Neural progenitor cell (in vitro differentiated cells): ENCODE measurements around the gene EGFR. TPM values are rescaled to one million over a fixed set of nuclear protein-coding genes. Genes with fewer than 3 reads are reported as not detected.

Experiments
- DNase-seq: peaks from one replicate; pipeline ENCODE4 v3.0.0-alpha.2; 2016; ENCODE audit warnings: low spot score
- H2AFZ ChIP-seq: fragments of 200-600 bp; sonication (generic); replicated peaks from 2 replicates; pipeline ENCODE4 v1.6.1; 2016; ENCODE audit warnings: antibody characterized with exemption
- H3F3A ChIP-seq: fragments of 200-600 bp; sonication (generic); 2 replicates; pipeline ENCODE4 v1.6.1; 2016; ENCODE audit warnings: antibody characterized with exemption, low read depth
- H3K27ac ChIP-seq: fragments of 200-600 bp; sonication (generic); 2 replicates; pipeline ENCODE4 v1.5.1; 2016; ENCODE audit warnings: mild to moderate bottlenecking
- H3K27me3 ChIP-seq: fragments of 200-600 bp; sonication (generic); 2 replicates; pipeline ENCODE4 v1.6.1; 2016; ENCODE audit warnings: mild to moderate bottlenecking, moderate library complexity
- H3K36me3 ChIP-seq: fragments of 200-600 bp; sonication (generic); 2 replicates; pipeline ENCODE4 v1.5.1; 2016
- H3K4me1 ChIP-seq: fragments of 200-600 bp; sonication (generic); 2 replicates; pipeline ENCODE4 v1.6.1; 2016; ENCODE audit warnings: mixed run types
- H3K4me2 ChIP-seq: fragments of 200-600 bp; sonication (generic); 2 replicates; pipeline ENCODE4 v1.6.1; 2016
- H3K4me3 ChIP-seq: fragments of 200-600 bp; sonication (generic); 2 replicates; pipeline ENCODE4 v1.5.1; 2016
- H3K79me2 ChIP-seq: fragments of 200-600 bp; sonication (generic); 2 replicates; pipeline ENCODE4 v1.6.1; 2016; ENCODE audit warnings: low read depth
- H3K9ac ChIP-seq: fragments of 200-600 bp; sonication (generic); 2 replicates; pipeline ENCODE4 v1.6.1; 2016
- H3K9me3 ChIP-seq: fragments of 200-600 bp; sonication (generic); 2 replicates; pipeline ENCODE4 v1.5.1; 2016; ENCODE audit warnings: low read depth
- H4K20me1 ChIP-seq: fragments of 200-600 bp; sonication (generic); 2 replicates; pipeline ENCODE4 v1.6.1; 2016; ENCODE audit warnings: low read depth
- H3K27ac Mint-ChIP-seq: 3 replicates; pipeline ENCODE4 v1.8.0; 2021; ENCODE audit warnings: mixed read lengths
- H3K27me3 Mint-ChIP-seq: 2 replicates; pipeline ENCODE4 v1.8.0; 2022; ENCODE audit warnings: low read depth, mild to moderate bottlenecking, inconsistent platforms, moderate library complexity, mixed read lengths; ENCODE audit not compliant: insufficient read depth
- H3K36me3 Mint-ChIP-seq: 3 replicates; pipeline ENCODE4 v1.8.0; 2021; ENCODE audit warnings: mixed read lengths
- H3K4me1 Mint-ChIP-seq: 3 replicates; pipeline ENCODE4 v1.8.0; 2021; ENCODE audit warnings: mixed read lengths
- H3K4me3 Mint-ChIP-seq: 3 replicates; pipeline ENCODE4 v1.8.0; 2021; ENCODE audit warnings: mild to moderate bottlenecking, moderate library complexity, mixed read lengths
- H3K9me3 Mint-ChIP-seq: 3 replicates; pipeline ENCODE4 v1.8.0; 2020; ENCODE audit warnings: mixed read lengths
- CTCF ChIP-seq: fragments of 200-600 bp; sonication (generic); IDR thresholded peaks from 2 replicates; pipeline ENCODE4 v1.5.1; 2017; ENCODE audit warnings: antibody characterized with exemption, mild to moderate bottlenecking
- EZH2 ChIP-seq: fragments of 200-600 bp; sonication (generic); IDR thresholded peaks from 2 replicates; pipeline ENCODE4 v1.6.1; 2017; ENCODE audit warnings: antibody characterized with exemption, mild to moderate bottlenecking, moderate library complexity
- EZH2phosphoT487 ChIP-seq: fragments of 200-600 bp; sonication (generic); IDR thresholded peaks from 2 replicates; pipeline ENCODE4 v1.6.1; 2017; ENCODE audit warnings: antibody characterized with exemption
- total RNA-seq: library from RNA; depleted of rRNA; stranded (reverse); fragments of >200 nt; gene quantifications from 2 replicates; pipeline ENCODE4 v1.2.3, GENCODE V29; 2015; ENCODE audit warnings: low replicate concordance

The EGFR gene
- total RNA-seq, 1 donor from 2014 or later = 4.6 TPM

GRCh38 chr7:55118426-55118825 is 99.6 kb downstream of the EGFR start:
- Histone ChIP-seq H3K27ac (no peak overlapping the region), H3K4me3 (no peak overlapping the region), H3K4me2 (no peak overlapping the region), H3K9me3 (no peaks in the 10 kb centered on the region), H3K27me3 (no peaks in the 10 kb centered on the region), H3K36me3 (no peaks in the 10 kb centered on the region), H3K79me2 (no peaks in the 10 kb centered on the region), H2AFZ (no peak overlapping the region), H3F3A (no peaks in the 10 kb centered on the region), H3K4me1 (no peaks in the 10 kb centered on the region), H3K9ac (no peak overlapping the region), H4K20me1 (no peaks in the 10 kb centered on the region)
- H3K27ac Mint-ChIP-seq = no peak overlapping the region
- no peak overlapping the region for H3K4me3 Mint-ChIP-seq
- TF ChIP-seq EZH2 (no peak), CTCF (no peak), EZH2phosphoT487 (no peak)
- H3K9me3 Mint-ChIP-seq = no peaks in the 10 kb centered on the region
- peaks cover 3% of the 10 kb centered on the region for H3K27me3 Mint-ChIP-seq
- DNase-seq = no peak
- H3K36me3 Mint-ChIP-seq = no peaks in the 10 kb centered on the region
- peaks cover 2% of the 10 kb centered on the region for H3K4me1 Mint-ChIP-seq

- TF ChIP-seq EZH2 (no peak), CTCF (no peak)
- no peak for DNase-seq
- H3K9me3 Mint-ChIP-seq = no peaks in the 10 kb centered on the region
- Histone ChIP-seq H3K27ac (no peak overlapping the region), H3F3A (no peaks in the 10 kb centered on the region), H3K27me3 (no peaks in the 10 kb centered on the region), H4K20me1 (no peaks in the 10 kb centered on the region), H3K4me2 (no peak overlapping the region), H3K79me2 (no peaks in the 10 kb centered on the region), H2AFZ (no peak overlapping the region), H3K9me3 (no peaks in the 10 kb centered on the region), H3K4me1 (no peaks in the 10 kb centered on the region), H3K4me3 (no peak overlapping the region), H3K36me3 (no peaks in the 10 kb centered on the region), H3K9ac (no peak overlapping the region)
- no peak overlapping the region for H3K4me3 Mint-ChIP-seq
- peaks cover 2% of the 10 kb centered on the region for H3K4me1 Mint-ChIP-seq
- H3K27me3 Mint-ChIP-seq = peaks cover 3% of the 10 kb centered on the region
- no peak overlapping the region for H3K27ac Mint-ChIP-seq
- H3K36me3 Mint-ChIP-seq = no peaks in the 10 kb centered on the region
These were observed 100.8 kb downstream of the EGFR start for GRCh38 chr7:55119571-55119970.

- Histone ChIP-seq H3K4me2 (no peak overlapping the region), H3K4me1 (no peaks in the 10 kb centered on the region), H3K9ac (no peak overlapping the region), H3F3A (no peaks in the 10 kb centered on the region), H2AFZ (no peak overlapping the region), H3K27ac (no peak overlapping the region), H3K4me3 (no peak overlapping the region), H3K79me2 (no peaks in the 10 kb centered on the region), H3K27me3 (no peaks in the 10 kb centered on the region), H3K36me3 (no peaks in the 10 kb centered on the region), H4K20me1 (no peaks in the 10 kb centered on the region), H3K9me3 (no peaks in the 10 kb centered on the region)
- H3K4me1 Mint-ChIP-seq = peaks cover 2% of the 10 kb centered on the region
- no peaks in the 10 kb centered on the region for H3K9me3 Mint-ChIP-seq
- H3K36me3 Mint-ChIP-seq = no peaks in the 10 kb centered on the region
- no peak for DNase-seq
- H3K27ac Mint-ChIP-seq = no peak overlapping the region
- H3K27me3 Mint-ChIP-seq = peaks cover 3% of the 10 kb centered on the region
- TF ChIP-seq EZH2 (no peak), EZH2phosphoT487 (no peak), CTCF (no peak)
- no peak overlapping the region for H3K4me3 Mint-ChIP-seq
These were observed 101.3 kb downstream of the EGFR start for GRCh38 chr7:55120074-55120473.
